Liver (tissue), 3 donors: ENCODE data around the gene PIGL.

Source experiments
- EGR1 ChIP-seq, 2 donors: IDR thresholded peaks; 2 replicates each; pipeline ENCODE4 v1.6.1; 2016 to 2018; ENCODE audit warnings: antibody characterized with exemption in 2 of 2, low read depth in 2 of 2
- GABPA ChIP-seq, 2 donors: IDR thresholded peaks in 1 of 2; conservative IDR thresholded peaks in 1 of 2; 2 replicates each; pipeline ENCODE4 v1.6.1; 2016; ENCODE audit warnings: antibody characterized with exemption in 2 of 2, mild to moderate bottlenecking in 1 of 2, moderate library complexity in 1 of 2
- HNF4G ChIP-seq: IDR thresholded peaks from 2 replicates; pipeline ENCODE4 v1.6.1; 2016; ENCODE audit warnings: antibody characterized with exemption
- JUND ChIP-seq, 2 donors: IDR thresholded peaks; 2 replicates each; pipeline ENCODE4 v1.6.1; 2016; ENCODE audit warnings: antibody characterized with exemption in 2 of 2
- RAD21 ChIP-seq, 2 donors: IDR thresholded peaks; 2 replicates each; pipeline ENCODE4 v1.6.1; 2016; ENCODE audit warnings: antibody characterized with exemption in 2 of 2, mild to moderate bottlenecking in 2 of 2
- SP1 ChIP-seq: IDR thresholded peaks from 2 replicates; pipeline ENCODE4 v1.6.1; 2018; ENCODE audit warnings: antibody characterized with exemption, mild to moderate bottlenecking
- TAF1 ChIP-seq: conservative IDR thresholded peaks from 2 replicates; pipeline ENCODE4 v1.6.1; 2016; ENCODE audit warnings: antibody characterized with exemption, mild to moderate bottlenecking
- YY1 ChIP-seq: IDR thresholded peaks from 2 replicates; pipeline ENCODE4 v1.6.1; 2016; ENCODE audit warnings: antibody characterized with exemption, mild to moderate bottlenecking
- TF ChIP-seq, protein P1 (sequence below): fragments of 150-350 bp; IDR thresholded peaks from 2 replicates; pipeline ENCODE4 v1.5.1; 2017; ENCODE audit warnings: improper control_type of control experiment, low read depth, low read length; ENCODE audit not compliant: missing input control
- TF ChIP-seq, protein P2 (sequence below): IDR thresholded peaks from 2 replicates; pipeline ENCODE4 v1.6.1; 2016; ENCODE audit warnings: antibody characterized with exemption
- TF ChIP-seq, protein P3 (sequence below): IDR thresholded peaks from 2 replicates; pipeline ENCODE4 v1.6.1; 2016; ENCODE audit warnings: antibody characterized with exemption
- donor health status: healthy.
- donor health status: healthy.

DNA sequence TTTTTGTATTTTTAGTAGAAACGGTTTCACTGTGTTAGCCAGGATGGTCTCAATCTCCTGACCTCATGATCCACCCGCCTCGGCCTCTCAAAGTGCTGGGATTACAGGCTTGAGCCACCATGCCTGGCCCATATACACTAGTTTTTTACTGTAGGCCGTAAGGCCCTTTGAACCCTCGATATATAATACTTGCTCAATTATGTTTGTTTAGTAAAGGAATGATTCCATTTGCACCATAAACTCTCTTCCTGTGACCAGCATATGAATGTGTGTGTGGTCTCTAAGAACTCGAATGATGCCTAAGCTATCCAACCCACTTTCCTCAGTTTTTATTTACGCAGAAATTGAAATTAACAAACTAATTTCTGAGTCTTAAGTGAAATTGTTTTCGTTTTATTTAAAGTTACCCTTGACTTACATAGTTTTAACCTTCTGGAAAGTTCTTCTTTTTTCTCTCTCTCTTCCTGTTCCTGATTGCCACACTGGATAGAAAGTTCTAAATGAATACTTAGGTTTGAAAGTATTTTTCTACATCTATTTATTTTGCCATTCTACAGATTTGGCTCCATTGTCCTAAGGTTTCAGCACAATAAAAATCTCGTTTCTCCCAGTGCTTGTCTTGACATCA is 37.9 kb downstream of the PIGL start:
- TF ChIP-seq, protein P1, sequence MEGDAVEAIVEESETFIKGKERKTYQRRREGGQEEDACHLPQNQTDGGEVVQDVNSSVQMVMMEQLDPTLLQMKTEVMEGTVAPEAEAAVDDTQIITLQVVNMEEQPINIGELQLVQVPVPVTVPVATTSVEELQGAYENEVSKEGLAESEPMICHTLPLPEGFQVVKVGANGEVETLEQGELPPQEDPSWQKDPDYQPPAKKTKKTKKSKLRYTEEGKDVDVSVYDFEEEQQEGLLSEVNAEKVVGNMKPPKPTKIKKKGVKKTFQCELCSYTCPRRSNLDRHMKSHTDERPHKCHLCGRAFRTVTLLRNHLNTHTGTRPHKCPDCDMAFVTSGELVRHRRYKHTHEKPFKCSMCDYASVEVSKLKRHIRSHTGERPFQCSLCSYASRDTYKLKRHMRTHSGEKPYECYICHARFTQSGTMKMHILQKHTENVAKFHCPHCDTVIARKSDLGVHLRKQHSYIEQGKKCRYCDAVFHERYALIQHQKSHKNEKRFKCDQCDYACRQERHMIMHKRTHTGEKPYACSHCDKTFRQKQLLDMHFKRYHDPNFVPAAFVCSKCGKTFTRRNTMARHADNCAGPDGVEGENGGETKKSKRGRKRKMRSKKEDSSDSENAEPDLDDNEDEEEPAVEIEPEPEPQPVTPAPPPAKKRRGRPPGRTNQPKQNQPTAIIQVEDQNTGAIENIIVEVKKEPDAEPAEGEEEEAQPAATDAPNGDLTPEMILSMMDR, result no peak
- no peak for TF ChIP-seq EGR1 (IDR thresholded peaks at IDR 0.05; ENCODE audit: low read depth in 2 of 2)
- no peak for TF ChIP-seq JUND (IDR thresholded peaks at IDR 0.05)
- no peak for TF ChIP-seq YY1
- TF ChIP-seq SP1, result no peak
- no peak for TF ChIP-seq TAF1
- TF ChIP-seq, protein P2, sequence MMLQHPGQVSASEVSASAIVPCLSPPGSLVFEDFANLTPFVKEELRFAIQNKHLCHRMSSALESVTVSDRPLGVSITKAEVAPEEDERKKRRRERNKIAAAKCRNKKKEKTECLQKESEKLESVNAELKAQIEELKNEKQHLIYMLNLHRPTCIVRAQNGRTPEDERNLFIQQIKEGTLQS, result no peak
- TF ChIP-seq RAD21 (IDR thresholded peaks at IDR 0.05), result no peak
- no peak for TF ChIP-seq GABPA (IDR thresholded peaks at IDR 0.05 in 1 of 2, conservative IDR thresholded peaks at IDR 0.05 in 1 of 2)
- TF ChIP-seq, protein P3, sequence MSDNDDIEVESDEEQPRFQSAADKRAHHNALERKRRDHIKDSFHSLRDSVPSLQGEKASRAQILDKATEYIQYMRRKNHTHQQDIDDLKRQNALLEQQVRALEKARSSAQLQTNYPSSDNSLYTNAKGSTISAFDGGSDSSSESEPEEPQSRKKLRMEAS, result no peak
- TF ChIP-seq HNF4G, result no peak
